ENCODE results near the gene LHFPL5. TPM values are rescaled to one million over a fixed set of nuclear protein-coding genes. Genes with fewer than 3 reads are reported as not detected.
A peak's percentile ranks its signal among the peaks of the same experiment; 100 is the strongest.

LHFPL5 gene
- total RNA-seq, 1 experiment from 2014 or later, result not detected

DNA sequence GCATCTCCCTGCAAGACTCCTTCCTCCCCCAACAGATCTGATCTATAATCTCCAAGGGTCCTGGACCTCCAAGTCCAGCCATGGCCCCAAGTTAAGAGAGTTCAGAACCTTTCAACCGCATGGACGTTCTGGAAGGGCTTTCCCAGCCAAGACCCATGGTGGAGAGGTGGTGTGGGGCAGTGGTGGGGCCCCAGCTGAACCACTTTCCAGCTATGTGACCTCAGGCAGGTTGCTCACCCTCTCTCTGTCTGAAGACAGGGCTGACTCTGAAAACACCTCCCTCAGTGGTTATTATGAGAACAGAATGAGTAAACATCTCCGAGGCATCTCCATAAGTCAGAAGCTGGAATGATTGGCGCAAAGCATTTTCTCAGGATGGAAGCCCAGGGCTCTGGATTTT lies 8.9 kb upstream of the LHFPL5 start:
- Mint-ChIP-seq H3K4me1 (peaks cover 24% of the 10 kb centered on the region), H3K9me3 (no peaks in the 10 kb centered on the region), H3K27ac (no peak overlapping the region), H3K4me3 (no peak overlapping the region), H3K36me3 (no peaks in the 10 kb centered on the region), H3K27me3 (ENCODE audit: low read depth) (peaks cover 4% of the 10 kb centered on the region)
- POLR2A ChIA-PET, result no interaction called here
- DNase-seq (ENCODE audit: low spot score) (no peak), ATAC-seq (no peak)
- no peak for TF ChIP-seq NFATC4 (CRISPR knock-in tag; IDR thresholded peaks at IDR 0.05)
- TF ChIP-seq OVOL2 (CRISPR knock-in tag; IDR thresholded peaks at IDR 0.05; ENCODE audit: borderline replicate concordance), result no peak
- TF ChIP-seq TEAD4 (CRISPR knock-in tag; IDR thresholded peaks at IDR 0.05), result no peak
- TF ChIP-seq, protein P1, sequence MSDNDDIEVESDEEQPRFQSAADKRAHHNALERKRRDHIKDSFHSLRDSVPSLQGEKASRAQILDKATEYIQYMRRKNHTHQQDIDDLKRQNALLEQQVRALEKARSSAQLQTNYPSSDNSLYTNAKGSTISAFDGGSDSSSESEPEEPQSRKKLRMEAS (CRISPR knock-in tag; IDR thresholded peaks at IDR 0.05), result no peak
- no peak for TF ChIP-seq SP1 (CRISPR knock-in tag; conservative IDR thresholded peaks at IDR 0.05)
- no peak for TF ChIP-seq SOX15 (CRISPR knock-in tag; IDR thresholded peaks at IDR 0.05)
- TF ChIP-seq ELF4 (CRISPR knock-in tag; IDR thresholded peaks at IDR 0.05; ENCODE audit: low read depth), result no peak
- TF ChIP-seq ZNF317 (CRISPR knock-in tag; IDR thresholded peaks at IDR 0.05; ENCODE audit: borderline replicate concordance, low read depth), result no peak
- TF ChIP-seq, protein P2, sequence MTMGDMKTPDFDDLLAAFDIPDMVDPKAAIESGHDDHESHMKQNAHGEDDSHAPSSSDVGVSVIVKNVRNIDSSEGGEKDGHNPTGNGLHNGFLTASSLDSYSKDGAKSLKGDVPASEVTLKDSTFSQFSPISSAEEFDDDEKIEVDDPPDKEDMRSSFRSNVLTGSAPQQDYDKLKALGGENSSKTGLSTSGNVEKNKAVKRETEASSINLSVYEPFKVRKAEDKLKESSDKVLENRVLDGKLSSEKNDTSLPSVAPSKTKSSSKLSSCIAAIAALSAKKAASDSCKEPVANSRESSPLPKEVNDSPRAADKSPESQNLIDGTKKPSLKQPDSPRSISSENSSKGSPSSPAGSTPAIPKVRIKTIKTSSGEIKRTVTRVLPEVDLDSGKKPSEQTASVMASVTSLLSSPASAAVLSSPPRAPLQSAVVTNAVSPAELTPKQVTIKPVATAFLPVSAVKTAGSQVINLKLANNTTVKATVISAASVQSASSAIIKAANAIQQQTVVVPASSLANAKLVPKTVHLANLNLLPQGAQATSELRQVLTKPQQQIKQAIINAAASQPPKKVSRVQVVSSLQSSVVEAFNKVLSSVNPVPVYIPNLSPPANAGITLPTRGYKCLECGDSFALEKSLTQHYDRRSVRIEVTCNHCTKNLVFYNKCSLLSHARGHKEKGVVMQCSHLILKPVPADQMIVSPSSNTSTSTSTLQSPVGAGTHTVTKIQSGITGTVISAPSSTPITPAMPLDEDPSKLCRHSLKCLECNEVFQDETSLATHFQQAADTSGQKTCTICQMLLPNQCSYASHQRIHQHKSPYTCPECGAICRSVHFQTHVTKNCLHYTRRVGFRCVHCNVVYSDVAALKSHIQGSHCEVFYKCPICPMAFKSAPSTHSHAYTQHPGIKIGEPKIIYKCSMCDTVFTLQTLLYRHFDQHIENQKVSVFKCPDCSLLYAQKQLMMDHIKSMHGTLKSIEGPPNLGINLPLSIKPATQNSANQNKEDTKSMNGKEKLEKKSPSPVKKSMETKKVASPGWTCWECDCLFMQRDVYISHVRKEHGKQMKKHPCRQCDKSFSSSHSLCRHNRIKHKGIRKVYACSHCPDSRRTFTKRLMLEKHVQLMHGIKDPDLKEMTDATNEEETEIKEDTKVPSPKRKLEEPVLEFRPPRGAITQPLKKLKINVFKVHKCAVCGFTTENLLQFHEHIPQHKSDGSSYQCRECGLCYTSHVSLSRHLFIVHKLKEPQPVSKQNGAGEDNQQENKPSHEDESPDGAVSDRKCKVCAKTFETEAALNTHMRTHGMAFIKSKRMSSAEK (CRISPR knock-in tag; IDR thresholded peaks at IDR 0.05; ENCODE audit: borderline replicate concordance), result no peak
- CTCF ChIA-PET, result interaction anchor here (1.1 kb wide), 1 partner anchor 244 kb away, joined by 3 read pairs; no protein-coding TSS in a partner anchor

DNA sequence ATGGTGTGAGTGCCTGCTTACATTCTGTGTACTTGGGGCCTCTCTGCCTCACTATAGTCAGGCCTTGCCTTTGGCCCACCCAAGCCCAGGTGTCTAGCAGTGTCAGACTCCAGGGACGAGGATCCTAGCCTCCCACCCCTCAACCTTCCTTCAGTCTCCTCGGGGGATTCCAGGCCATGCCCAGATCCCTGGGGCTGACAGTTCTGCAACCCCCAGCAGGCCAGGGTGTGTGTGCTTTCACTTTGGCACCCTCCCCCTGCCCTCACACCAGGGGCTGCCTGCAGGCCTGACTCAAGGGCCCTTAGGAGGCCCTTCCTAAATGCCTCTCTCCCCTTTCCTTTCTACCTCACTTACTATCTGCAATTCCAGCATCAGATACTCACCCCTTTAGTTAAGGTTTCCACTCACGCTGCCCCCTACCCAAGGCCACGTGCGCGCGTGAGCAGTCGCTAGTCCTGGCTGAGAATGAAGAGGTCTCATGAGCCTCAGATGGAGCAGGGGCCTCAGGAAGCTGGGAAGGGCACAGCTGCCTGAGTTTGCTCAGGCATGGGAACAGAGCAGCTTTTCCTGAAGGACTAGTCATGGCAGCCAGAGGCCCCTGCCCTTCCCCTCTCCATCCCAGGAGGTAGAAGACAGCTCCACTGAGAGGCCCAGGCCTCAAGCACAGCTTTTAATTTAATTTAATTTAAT lies 7.2 kb upstream of the LHFPL5 start:
- ChIA-PET POLR2A (interaction anchor here (0.6 kb wide), 1 partner anchor 452 kb away, joined by 10 read pairs; no protein-coding TSS in a partner anchor), CTCF (interaction anchor here (0.6 to 1.4 kb wide), 3 partner anchors 29 to 141 kb away, joined by 3 read pairs; no protein-coding TSS in a partner anchor)
- no peaks in the 10 kb centered on the region for H3K9me3 Mint-ChIP-seq
- no peak for DNase-seq (ENCODE audit: low spot score)
- ATAC-seq, result peak; percentile 59
- H3K27ac Mint-ChIP-seq, result 0 out of 2 replicates have a peak overlapping the region, but pooled peaks have one; percentile 90
- TF ChIP-seq, protein P3, sequence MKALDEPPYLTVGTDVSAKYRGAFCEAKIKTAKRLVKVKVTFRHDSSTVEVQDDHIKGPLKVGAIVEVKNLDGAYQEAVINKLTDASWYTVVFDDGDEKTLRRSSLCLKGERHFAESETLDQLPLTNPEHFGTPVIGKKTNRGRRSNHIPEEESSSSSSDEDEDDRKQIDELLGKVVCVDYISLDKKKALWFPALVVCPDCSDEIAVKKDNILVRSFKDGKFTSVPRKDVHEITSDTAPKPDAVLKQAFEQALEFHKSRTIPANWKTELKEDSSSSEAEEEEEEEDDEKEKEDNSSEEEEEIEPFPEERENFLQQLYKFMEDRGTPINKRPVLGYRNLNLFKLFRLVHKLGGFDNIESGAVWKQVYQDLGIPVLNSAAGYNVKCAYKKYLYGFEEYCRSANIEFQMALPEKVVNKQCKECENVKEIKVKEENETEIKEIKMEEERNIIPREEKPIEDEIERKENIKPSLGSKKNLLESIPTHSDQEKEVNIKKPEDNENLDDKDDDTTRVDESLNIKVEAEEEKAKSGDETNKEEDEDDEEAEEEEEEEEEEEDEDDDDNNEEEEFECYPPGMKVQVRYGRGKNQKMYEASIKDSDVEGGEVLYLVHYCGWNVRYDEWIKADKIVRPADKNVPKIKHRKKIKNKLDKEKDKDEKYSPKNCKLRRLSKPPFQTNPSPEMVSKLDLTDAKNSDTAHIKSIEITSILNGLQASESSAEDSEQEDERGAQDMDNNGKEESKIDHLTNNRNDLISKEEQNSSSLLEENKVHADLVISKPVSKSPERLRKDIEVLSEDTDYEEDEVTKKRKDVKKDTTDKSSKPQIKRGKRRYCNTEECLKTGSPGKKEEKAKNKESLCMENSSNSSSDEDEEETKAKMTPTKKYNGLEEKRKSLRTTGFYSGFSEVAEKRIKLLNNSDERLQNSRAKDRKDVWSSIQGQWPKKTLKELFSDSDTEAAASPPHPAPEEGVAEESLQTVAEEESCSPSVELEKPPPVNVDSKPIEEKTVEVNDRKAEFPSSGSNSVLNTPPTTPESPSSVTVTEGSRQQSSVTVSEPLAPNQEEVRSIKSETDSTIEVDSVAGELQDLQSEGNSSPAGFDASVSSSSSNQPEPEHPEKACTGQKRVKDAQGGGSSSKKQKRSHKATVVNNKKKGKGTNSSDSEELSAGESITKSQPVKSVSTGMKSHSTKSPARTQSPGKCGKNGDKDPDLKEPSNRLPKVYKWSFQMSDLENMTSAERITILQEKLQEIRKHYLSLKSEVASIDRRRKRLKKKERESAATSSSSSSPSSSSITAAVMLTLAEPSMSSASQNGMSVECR (CRISPR knock-in tag; IDR thresholded peaks at IDR 0.05; ENCODE audit: borderline replicate concordance), result no peak
- H3K4me3 Mint-ChIP-seq, result no peak overlapping the region
- H3K27me3 Mint-ChIP-seq (ENCODE audit: low read depth), result peaks cover 4% of the 10 kb centered on the region
- H3K36me3 Mint-ChIP-seq, result no peaks in the 10 kb centered on the region
- peaks cover 26% of the 10 kb centered on the region for H3K4me1 Mint-ChIP-seq

DNA sequence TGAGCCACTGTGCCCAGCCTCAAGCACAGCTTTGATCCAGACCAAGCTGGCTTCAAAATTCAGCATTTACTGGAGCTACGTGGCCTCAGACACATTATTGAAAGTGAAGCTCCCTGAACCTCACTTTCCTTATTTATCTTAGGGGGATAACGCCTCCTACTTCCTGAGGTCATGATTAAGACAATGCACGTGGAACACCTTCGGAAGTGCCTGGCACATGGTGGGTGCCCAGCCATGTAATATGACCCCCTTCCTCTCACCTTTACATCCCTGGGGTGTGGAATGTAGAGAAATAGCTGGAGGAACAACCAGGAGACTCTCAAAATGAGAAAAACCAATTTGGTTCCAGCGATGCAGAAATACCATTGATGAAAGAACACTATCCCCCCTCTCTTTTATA lies 6.4 kb upstream of the LHFPL5 start:
- DNase-seq (ENCODE audit: low spot score) (no peak), ATAC-seq (no peak; the same call in 1 of the 2 replicates)
- Mint-ChIP-seq H3K27me3 (ENCODE audit: low read depth) (peaks cover 4% of the 10 kb centered on the region), H3K9me3 (no peaks in the 10 kb centered on the region), H3K4me1 (peaks cover 26% of the 10 kb centered on the region), H3K4me3 (no peak overlapping the region), H3K36me3 (no peaks in the 10 kb centered on the region), H3K27ac (no peak overlapping the region)
- POLR2A ChIA-PET, result no interaction called here
- CTCF ChIA-PET, result interaction anchor here (1.1 kb wide), 1 partner anchor 141 kb away, joined by 3 read pairs; no protein-coding TSS in a partner anchor
- TF ChIP-seq HMGA2 (CRISPR knock-in tag; IDR thresholded peaks at IDR 0.05) (no peak), ZNF219 (CRISPR knock-in tag; IDR thresholded peaks at IDR 0.05; ENCODE audit: borderline replicate concordance) (no peak), CREB1 (CRISPR knock-in tag; IDR thresholded peaks at IDR 0.05) (no peak), ZBTB21 (CRISPR knock-in tag; IDR thresholded peaks at IDR 0.05; ENCODE audit: borderline replicate concordance) (no peak)
- TF ChIP-seq, protein P4, sequence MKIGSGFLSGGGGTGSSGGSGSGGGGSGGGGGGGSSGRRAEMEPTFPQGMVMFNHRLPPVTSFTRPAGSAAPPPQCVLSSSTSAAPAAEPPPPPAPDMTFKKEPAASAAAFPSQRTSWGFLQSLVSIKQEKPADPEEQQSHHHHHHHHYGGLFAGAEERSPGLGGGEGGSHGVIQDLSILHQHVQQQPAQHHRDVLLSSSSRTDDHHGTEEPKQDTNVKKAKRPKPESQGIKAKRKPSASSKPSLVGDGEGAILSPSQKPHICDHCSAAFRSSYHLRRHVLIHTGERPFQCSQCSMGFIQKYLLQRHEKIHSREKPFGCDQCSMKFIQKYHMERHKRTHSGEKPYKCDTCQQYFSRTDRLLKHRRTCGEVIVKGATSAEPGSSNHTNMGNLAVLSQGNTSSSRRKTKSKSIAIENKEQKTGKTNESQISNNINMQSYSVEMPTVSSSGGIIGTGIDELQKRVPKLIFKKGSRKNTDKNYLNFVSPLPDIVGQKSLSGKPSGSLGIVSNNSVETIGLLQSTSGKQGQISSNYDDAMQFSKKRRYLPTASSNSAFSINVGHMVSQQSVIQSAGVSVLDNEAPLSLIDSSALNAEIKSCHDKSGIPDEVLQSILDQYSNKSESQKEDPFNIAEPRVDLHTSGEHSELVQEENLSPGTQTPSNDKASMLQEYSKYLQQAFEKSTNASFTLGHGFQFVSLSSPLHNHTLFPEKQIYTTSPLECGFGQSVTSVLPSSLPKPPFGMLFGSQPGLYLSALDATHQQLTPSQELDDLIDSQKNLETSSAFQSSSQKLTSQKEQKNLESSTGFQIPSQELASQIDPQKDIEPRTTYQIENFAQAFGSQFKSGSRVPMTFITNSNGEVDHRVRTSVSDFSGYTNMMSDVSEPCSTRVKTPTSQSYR (CRISPR knock-in tag; IDR thresholded peaks at IDR 0.05), result no peak
- TF ChIP-seq, protein P5, sequence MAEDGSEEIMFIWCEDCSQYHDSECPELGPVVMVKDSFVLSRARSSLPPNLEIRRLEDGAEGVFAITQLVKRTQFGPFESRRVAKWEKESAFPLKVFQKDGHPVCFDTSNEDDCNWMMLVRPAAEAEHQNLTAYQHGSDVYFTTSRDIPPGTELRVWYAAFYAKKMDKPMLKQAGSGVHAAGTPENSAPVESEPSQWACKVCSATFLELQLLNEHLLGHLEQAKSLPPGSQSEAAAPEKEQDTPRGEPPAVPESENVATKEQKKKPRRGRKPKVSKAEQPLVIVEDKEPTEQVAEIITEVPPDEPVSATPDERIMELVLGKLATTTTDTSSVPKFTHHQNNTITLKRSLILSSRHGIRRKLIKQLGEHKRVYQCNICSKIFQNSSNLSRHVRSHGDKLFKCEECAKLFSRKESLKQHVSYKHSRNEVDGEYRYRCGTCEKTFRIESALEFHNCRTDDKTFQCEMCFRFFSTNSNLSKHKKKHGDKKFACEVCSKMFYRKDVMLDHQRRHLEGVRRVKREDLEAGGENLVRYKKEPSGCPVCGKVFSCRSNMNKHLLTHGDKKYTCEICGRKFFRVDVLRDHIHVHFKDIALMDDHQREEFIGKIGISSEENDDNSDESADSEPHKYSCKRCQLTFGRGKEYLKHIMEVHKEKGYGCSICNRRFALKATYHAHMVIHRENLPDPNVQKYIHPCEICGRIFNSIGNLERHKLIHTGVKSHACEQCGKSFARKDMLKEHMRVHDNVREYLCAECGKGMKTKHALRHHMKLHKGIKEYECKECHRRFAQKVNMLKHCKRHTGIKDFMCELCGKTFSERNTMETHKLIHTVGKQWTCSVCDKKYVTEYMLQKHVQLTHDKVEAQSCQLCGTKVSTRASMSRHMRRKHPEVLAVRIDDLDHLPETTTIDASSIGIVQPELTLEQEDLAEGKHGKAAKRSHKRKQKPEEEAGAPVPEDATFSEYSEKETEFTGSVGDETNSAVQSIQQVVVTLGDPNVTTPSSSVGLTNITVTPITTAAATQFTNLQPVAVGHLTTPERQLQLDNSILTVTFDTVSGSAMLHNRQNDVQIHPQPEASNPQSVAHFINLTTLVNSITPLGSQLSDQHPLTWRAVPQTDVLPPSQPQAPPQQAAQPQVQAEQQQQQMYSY (CRISPR knock-in tag; IDR thresholded peaks at IDR 0.05), result no peak
